Fibroblast of lung (primary cell): ENCODE results near the gene WDR11.

Experiments
- CTCF ChIP-seq, 2 donors: IDR thresholded peaks in 1 of 2; conservative IDR thresholded peaks in 1 of 2; 1 replicate in 1 of 2; 2 replicates in 1 of 2; pipeline ENCODE4 v1.5.1; 2011 to 2012; ENCODE audit warnings: low read length in 2 of 2, control low read depth in 1 of 2, inconsistent platforms in 1 of 2, low read depth in 1 of 2, mild to moderate bottlenecking in 1 of 2
- EZH2 ChIP-seq: IDR thresholded peaks from 2 replicates; pipeline ENCODE4 v1.5.1; 2012; ENCODE audit warnings: low read length, control low read depth, mild to moderate bottlenecking; ENCODE audit errors: missing control alignments

- TF ChIP-seq CTCF (conservative IDR thresholded peaks at IDR 0.05 in 1 of 2, IDR thresholded peaks at IDR 0.05 in 1 of 2; ENCODE audit: low read depth in 1 of 2, low read length in 2 of 2) (no peak), EZH2 (no peak)
These were observed 27.9 kb upstream of the WDR11 start for GRCh38 chr10:120823266-120823665.
